GM23338 (cell line): ENCODE measurements around the gene ABHD17A. TPM values are rescaled to one million over a fixed set of nuclear protein-coding genes. Genes with fewer than 3 reads are reported as not detected.

ENCODE experiments used
- ATAC-seq: fragments of 200-7000 bp; cut with Tn5 transposase; 3 replicates; pipeline ENCODE4 v1.9.1; 2020
- DNase-seq: peaks from one replicate; pipeline ENCODE4 v3.0.0-alpha.2; 2015; ENCODE audit warnings: low spot score
- H2AFZ ChIP-seq: fragments of 200-600 bp; sonication (generic); 2 replicates; pipeline ENCODE4 v1.8.0; 2016; ENCODE audit warnings: antibody characterized with exemption, mild to moderate bottlenecking, moderate library complexity
- H3F3A ChIP-seq: fragments of 200-600 bp; sonication (generic); replicated peaks from 2 replicates; pipeline ENCODE4 v1.8.0; 2017; ENCODE audit warnings: antibody characterized with exemption, mixed run types, low read depth
- H3K27ac ChIP-seq: fragments of 200-600 bp; sonication (generic); 2 replicates; pipeline ENCODE4 v1.6.1; 2016; ENCODE audit warnings: low read depth
- H3K27me3 ChIP-seq: fragments of 200-600 bp; sonication (generic); 2 replicates; pipeline ENCODE4 v1.8.0; 2016; ENCODE audit warnings: mild to moderate bottlenecking, mixed run types, moderate library complexity; ENCODE audit not compliant: insufficient read depth
- H3K36me3 ChIP-seq: fragments of 200-600 bp; sonication (generic); 2 replicates; pipeline ENCODE4 v1.8.0; 2016; ENCODE audit warnings: mild to moderate bottlenecking; ENCODE audit not compliant: insufficient read depth
- H3K4me1 ChIP-seq: fragments of 200-600 bp; sonication (generic); 2 replicates; pipeline ENCODE4 v1.8.0; 2016; ENCODE audit warnings: mild to moderate bottlenecking, moderate library complexity; ENCODE audit not compliant: insufficient read depth
- H3K4me2 ChIP-seq: fragments of 200-600 bp; sonication (generic); 2 replicates; pipeline ENCODE4 v1.7.1; 2017; ENCODE audit warnings: mixed run types
- H3K4me3 ChIP-seq: fragments of 200-600 bp; sonication (generic); 2 replicates; pipeline ENCODE4 v1.6.1; 2016; ENCODE audit warnings: mixed run types
- H3K79me2 ChIP-seq: fragments of 200-600 bp; sonication (generic); replicated peaks from 2 replicates; pipeline ENCODE4 v1.8.0; 2017; ENCODE audit warnings: mild to moderate bottlenecking; ENCODE audit not compliant: insufficient read depth
- H3K9me2 ChIP-seq: fragments of 200-600 bp; sonication (generic); 2 replicates; pipeline ENCODE4 v1.8.0; 2017; ENCODE audit not compliant: insufficient read depth
- H4K20me1 ChIP-seq: fragments of 200-600 bp; sonication (generic); replicated peaks from 2 replicates; pipeline ENCODE4 v1.8.0; 2017; ENCODE audit warnings: mild to moderate bottlenecking; ENCODE audit not compliant: insufficient read depth
- H3K27ac Mint-ChIP-seq: 2 replicates; pipeline ENCODE4 v1.8.0; 2020; ENCODE audit warnings: inconsistent platforms, mild to moderate bottlenecking, moderate library complexity, mixed read lengths
- H3K27me3 Mint-ChIP-seq: 3 replicates; pipeline ENCODE4 v1.8.0; 2022; ENCODE audit warnings: low read depth, mild to moderate bottlenecking, moderate library complexity, mixed read lengths, inconsistent platforms; ENCODE audit not compliant: insufficient read depth, poor library complexity
- H3K36me3 Mint-ChIP-seq: 3 replicates; pipeline ENCODE4 v1.8.0; 2021; ENCODE audit warnings: low read depth, mild to moderate bottlenecking, inconsistent platforms, moderate library complexity, mixed read lengths
- H3K4me1 Mint-ChIP-seq: 3 replicates; pipeline ENCODE4 v1.8.0; 2020; ENCODE audit warnings: mild to moderate bottlenecking, inconsistent platforms, mixed read lengths
- H3K4me3 Mint-ChIP-seq: 3 replicates; pipeline ENCODE4 v1.8.0; 2021; ENCODE audit warnings: moderate library complexity, mild to moderate bottlenecking, inconsistent platforms, mixed read lengths
- H3K9me3 Mint-ChIP-seq: 3 replicates; pipeline ENCODE4 v1.8.0; 2020; ENCODE audit warnings: moderate library complexity, mild to moderate bottlenecking, inconsistent platforms, mixed read lengths
- CREB1 ChIP-seq: fragments of 250-450 bp; sonication (Bioruptor Pico); IDR thresholded peaks from 2 replicates; pipeline ENCODE4 v1.5.0; 2020; ENCODE audit warnings: low read depth, mild to moderate bottlenecking, moderate library complexity
- EZH2 ChIP-seq: fragments of 200-600 bp; sonication (generic); IDR thresholded peaks from one replicate; pipeline ENCODE4 v1.8.0; 2017; ENCODE audit warnings: antibody characterized with exemption, mild to moderate bottlenecking, low read depth; ENCODE audit not compliant: unreplicated experiment
- EZH2phosphoT487 ChIP-seq: fragments of 200-600 bp; sonication (generic); IDR thresholded peaks from one replicate; pipeline ENCODE4 v1.8.1; 2018; ENCODE audit warnings: antibody characterized with exemption; ENCODE audit not compliant: unreplicated experiment
- JUNB ChIP-seq: IDR thresholded peaks from one replicate; pipeline ENCODE4 v1.6.1; 2016; ENCODE audit warnings: antibody characterized with exemption; ENCODE audit not compliant: unreplicated experiment
- NANOG ChIP-seq: IDR thresholded peaks from 2 replicates; pipeline ENCODE4 v1.6.1; 2016; ENCODE audit warnings: antibody characterized with exemption, borderline replicate concordance
- POLR2AphosphoS5 ChIP-seq: IDR thresholded peaks from 2 replicates; pipeline ENCODE4 v1.6.1; 2016; ENCODE audit warnings: antibody characterized with exemption, low read depth
- STAT1 ChIP-seq: IDR thresholded peaks from one replicate; pipeline ENCODE4 v1.6.1; 2016; ENCODE audit warnings: antibody characterized with exemption; ENCODE audit not compliant: unreplicated experiment
- ZNF114 ChIP-seq: fragments of 250-450 bp; sonication (Bioruptor Pico); IDR thresholded peaks from 2 replicates; pipeline ENCODE4 v1.5.0; 2020; ENCODE audit warnings: mild to moderate bottlenecking, moderate library complexity
- ZNF331 ChIP-seq: fragments of 250-450 bp; sonication (Bioruptor Pico); IDR thresholded peaks from 2 replicates; pipeline ENCODE4 v1.5.0; 2020; ENCODE audit warnings: low read depth, mild to moderate bottlenecking, moderate library complexity
- polyA plus RNA-seq: library from polyadenylated mRNA; unstranded; fragments of >200 nt; fragmentation: Nextera tagmentation; extraction: Ambion mirVana; gene quantifications from 2 replicates; pipeline ENCODE4 v1.2.1, GENCODE V29; 2016
- total RNA-seq: library from RNA; depleted of rRNA; stranded (reverse); fragments of >200 nt; shearing (Covaris generic); gene quantifications from 2 replicates; pipeline ENCODE4 v1.2.3, GENCODE V29; 2014
- TF ChIP-seq, protein P1 (sequence below), 2 experiments: fragments of 200-600 bp in 1 of 2; sonication (generic) in 1 of 2; conservative IDR thresholded peaks; 2 replicates each; pipeline versions ENCODE4 v1.5.1 to v1.6.1; 2016 to 2017; ENCODE audit warnings: antibody characterized with exemption in 2 of 2, low read depth in 2 of 2, mild to moderate bottlenecking in 2 of 2, moderate library complexity in 1 of 2
- TF ChIP-seq, protein P2 (sequence below): IDR thresholded peaks from one replicate; pipeline ENCODE4 v1.6.1; 2018; ENCODE audit warnings: antibody characterized with exemption; ENCODE audit not compliant: unreplicated experiment
- TF ChIP-seq, protein P3 (sequence below): IDR thresholded peaks from 2 replicates; pipeline ENCODE4 v1.6.1; 2016; ENCODE audit warnings: antibody characterized with exemption
- TF ChIP-seq, protein P4 (sequence below): fragments of 250-450 bp; sonication (Bioruptor Pico); IDR thresholded peaks from 2 replicates; pipeline ENCODE4 v1.5.0; 2020; ENCODE audit warnings: mild to moderate bottlenecking, moderate library complexity

ABHD17A gene
- total and polyA plus RNA-seq, 2 experiments from 2014 or later: 34.2 to 99.9 TPM

DNA sequence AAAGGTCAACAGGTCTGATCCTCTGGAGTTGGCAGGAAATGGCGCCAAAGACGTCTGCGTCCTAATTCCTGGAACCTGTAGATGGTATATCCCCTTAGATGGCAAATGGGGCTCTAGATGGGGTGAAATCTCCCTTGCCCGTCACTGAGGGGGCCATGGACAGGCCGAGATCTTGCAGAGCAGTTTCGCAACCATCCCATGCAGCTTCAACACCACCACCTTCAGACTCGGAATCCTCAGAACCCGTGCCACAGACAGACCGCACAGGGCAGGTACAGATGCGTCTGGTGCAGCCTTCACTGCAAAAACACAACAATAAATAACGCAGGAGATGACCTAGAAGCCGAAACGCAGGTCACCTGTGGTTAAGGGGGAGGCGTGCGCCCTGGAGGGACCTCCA, 54.7 kb downstream of the ABHD17A start:
- Histone ChIP-seq H3K27ac (no peak overlapping the region), H3K4me3 (no peak overlapping the region), H3K9me2 (no peaks in the 10 kb centered on the region), H4K20me1 (peaks cover 12% of the 10 kb centered on the region), H3K4me2 (no peak overlapping the region), H3K27me3 (no peaks in the 10 kb centered on the region), H3K4me1 (no peaks in the 10 kb centered on the region), H3F3A (0 out of 2 replicates have a peak, but pooled peaks cover 4% of the 10 kb centered on the region), H2AFZ (no peak overlapping the region), H3K79me2 (peaks cover 31% of the 10 kb centered on the region), H3K36me3 (no peaks in the 10 kb centered on the region)
- ATAC-seq (no peak), DNase-seq (no peak)
- Mint-ChIP-seq H3K27me3 (peaks cover 10% of the 10 kb centered on the region), H3K27ac (no peak overlapping the region), H3K36me3 (peaks cover 8% of the 10 kb centered on the region; the same call in 2 of the 3 replicates), H3K4me3 (no peak overlapping the region), H3K4me1 (peaks cover 6% of the 10 kb centered on the region; the same call in 2 of the 3 replicates), H3K9me3 (no peaks in the 10 kb centered on the region)
- TF ChIP-seq, protein P1, sequence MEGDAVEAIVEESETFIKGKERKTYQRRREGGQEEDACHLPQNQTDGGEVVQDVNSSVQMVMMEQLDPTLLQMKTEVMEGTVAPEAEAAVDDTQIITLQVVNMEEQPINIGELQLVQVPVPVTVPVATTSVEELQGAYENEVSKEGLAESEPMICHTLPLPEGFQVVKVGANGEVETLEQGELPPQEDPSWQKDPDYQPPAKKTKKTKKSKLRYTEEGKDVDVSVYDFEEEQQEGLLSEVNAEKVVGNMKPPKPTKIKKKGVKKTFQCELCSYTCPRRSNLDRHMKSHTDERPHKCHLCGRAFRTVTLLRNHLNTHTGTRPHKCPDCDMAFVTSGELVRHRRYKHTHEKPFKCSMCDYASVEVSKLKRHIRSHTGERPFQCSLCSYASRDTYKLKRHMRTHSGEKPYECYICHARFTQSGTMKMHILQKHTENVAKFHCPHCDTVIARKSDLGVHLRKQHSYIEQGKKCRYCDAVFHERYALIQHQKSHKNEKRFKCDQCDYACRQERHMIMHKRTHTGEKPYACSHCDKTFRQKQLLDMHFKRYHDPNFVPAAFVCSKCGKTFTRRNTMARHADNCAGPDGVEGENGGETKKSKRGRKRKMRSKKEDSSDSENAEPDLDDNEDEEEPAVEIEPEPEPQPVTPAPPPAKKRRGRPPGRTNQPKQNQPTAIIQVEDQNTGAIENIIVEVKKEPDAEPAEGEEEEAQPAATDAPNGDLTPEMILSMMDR (conservative IDR thresholded peaks at IDR 0.05; ENCODE audit: low read depth in 2 of 2): no peak
- TF ChIP-seq ZNF331 (CRISPR knock-in tag) (no peak), POLR2AphosphoS5 (no peak), CREB1 (no peak), STAT1 (no peak), EZH2phosphoT487 (no peak), JUNB (no peak), EZH2 (no peak), NANOG (no peak), ZNF114 (CRISPR knock-in tag) (no peak)
- TF ChIP-seq, protein P2, sequence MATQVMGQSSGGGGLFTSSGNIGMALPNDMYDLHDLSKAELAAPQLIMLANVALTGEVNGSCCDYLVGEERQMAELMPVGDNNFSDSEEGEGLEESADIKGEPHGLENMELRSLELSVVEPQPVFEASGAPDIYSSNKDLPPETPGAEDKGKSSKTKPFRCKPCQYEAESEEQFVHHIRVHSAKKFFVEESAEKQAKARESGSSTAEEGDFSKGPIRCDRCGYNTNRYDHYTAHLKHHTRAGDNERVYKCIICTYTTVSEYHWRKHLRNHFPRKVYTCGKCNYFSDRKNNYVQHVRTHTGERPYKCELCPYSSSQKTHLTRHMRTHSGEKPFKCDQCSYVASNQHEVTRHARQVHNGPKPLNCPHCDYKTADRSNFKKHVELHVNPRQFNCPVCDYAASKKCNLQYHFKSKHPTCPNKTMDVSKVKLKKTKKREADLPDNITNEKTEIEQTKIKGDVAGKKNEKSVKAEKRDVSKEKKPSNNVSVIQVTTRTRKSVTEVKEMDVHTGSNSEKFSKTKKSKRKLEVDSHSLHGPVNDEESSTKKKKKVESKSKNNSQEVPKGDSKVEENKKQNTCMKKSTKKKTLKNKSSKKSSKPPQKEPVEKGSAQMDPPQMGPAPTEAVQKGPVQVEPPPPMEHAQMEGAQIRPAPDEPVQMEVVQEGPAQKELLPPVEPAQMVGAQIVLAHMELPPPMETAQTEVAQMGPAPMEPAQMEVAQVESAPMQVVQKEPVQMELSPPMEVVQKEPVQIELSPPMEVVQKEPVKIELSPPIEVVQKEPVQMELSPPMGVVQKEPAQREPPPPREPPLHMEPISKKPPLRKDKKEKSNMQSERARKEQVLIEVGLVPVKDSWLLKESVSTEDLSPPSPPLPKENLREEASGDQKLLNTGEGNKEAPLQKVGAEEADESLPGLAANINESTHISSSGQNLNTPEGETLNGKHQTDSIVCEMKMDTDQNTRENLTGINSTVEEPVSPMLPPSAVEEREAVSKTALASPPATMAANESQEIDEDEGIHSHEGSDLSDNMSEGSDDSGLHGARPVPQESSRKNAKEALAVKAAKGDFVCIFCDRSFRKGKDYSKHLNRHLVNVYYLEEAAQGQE: no peak
- TF ChIP-seq, protein P3, sequence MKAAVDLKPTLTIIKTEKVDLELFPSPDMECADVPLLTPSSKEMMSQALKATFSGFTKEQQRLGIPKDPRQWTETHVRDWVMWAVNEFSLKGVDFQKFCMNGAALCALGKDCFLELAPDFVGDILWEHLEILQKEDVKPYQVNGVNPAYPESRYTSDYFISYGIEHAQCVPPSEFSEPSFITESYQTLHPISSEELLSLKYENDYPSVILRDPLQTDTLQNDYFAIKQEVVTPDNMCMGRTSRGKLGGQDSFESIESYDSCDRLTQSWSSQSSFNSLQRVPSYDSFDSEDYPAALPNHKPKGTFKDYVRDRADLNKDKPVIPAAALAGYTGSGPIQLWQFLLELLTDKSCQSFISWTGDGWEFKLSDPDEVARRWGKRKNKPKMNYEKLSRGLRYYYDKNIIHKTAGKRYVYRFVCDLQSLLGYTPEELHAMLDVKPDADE: no peak
- TF ChIP-seq, protein P4, sequence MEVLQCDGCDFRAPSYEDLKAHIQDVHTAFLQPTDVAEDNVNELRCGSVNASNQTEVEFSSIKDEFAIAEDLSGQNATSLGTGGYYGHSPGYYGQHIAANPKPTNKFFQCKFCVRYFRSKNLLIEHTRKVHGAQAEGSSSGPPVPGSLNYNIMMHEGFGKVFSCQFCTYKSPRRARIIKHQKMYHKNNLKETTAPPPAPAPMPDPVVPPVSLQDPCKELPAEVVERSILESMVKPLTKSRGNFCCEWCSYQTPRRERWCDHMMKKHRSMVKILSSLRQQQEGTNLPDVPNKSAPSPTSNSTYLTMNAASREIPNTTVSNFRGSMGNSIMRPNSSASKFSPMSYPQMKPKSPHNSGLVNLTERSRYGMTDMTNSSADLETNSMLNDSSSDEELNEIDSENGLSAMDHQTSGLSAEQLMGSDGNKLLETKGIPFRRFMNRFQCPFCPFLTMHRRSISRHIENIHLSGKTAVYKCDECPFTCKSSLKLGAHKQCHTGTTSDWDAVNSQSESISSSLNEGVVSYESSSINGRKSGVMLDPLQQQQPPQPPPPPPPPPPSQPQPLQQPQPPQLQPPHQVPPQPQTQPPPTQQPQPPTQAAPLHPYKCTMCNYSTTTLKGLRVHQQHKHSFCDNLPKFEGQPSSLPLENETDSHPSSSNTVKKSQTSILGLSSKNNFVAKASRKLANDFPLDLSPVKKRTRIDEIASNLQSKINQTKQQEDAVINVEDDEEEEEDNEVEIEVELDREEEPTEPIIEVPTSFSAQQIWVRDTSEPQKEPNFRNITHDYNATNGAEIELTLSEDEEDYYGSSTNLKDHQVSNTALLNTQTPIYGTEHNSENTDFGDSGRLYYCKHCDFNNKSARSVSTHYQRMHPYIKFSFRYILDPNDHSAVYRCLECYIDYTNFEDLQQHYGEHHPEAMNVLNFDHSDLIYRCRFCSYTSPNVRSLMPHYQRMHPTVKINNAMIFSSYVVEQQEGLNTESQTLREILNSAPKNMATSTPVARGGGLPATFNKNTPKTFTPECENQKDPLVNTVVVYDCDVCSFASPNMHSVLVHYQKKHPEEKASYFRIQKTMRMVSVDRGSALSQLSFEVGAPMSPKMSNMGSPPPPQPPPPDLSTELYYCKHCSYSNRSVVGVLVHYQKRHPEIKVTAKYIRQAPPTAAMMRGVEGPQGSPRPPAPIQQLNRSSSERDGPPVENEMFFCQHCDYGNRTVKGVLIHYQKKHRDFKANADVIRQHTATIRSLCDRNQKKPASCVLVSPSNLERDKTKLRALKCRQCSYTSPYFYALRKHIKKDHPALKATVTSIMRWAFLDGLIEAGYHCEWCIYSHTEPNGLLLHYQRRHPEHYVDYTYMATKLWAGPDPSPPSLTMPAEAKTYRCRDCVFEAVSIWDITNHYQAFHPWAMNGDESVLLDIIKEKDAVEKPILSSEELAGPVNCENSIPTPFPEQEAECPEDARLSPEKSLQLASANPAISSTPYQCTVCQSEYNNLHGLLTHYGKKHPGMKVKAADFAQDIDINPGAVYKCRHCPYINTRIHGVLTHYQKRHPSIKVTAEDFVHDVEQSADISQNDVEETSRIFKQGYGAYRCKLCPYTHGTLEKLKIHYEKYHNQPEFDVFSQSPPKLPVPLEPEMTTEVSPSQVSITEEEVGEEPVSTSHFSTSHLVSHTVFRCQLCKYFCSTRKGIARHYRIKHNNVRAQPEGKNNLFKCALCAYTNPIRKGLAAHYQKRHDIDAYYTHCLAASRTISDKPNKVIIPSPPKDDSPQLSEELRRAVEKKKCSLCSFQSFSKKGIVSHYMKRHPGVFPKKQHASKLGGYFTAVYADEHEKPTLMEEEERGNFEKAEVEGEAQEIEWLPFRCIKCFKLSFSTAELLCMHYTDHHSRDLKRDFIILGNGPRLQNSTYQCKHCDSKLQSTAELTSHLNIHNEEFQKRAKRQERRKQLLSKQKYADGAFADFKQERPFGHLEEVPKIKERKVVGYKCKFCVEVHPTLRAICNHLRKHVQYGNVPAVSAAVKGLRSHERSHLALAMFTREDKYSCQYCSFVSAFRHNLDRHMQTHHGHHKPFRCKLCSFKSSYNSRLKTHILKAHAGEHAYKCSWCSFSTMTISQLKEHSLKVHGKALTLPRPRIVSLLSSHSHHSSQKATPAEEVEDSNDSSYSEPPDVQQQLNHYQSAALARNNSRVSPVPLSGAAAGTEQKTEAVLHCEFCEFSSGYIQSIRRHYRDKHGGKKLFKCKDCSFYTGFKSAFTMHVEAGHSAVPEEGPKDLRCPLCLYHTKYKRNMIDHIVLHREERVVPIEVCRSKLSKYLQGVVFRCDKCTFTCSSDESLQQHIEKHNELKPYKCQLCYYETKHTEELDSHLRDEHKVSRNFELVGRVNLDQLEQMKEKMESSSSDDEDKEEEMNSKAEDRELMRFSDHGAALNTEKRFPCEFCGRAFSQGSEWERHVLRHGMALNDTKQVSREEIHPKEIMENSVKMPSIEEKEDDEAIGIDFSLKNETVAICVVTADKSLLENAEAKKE: no peak
